A673 (cell line): Measurements from ENCODE around the gene KIFAP3. TPM values are rescaled to one million over a fixed set of nuclear protein-coding genes. Genes with fewer than 3 reads are reported as not detected.

Experiments
- BruUV-seq: library from RNA; stranded (reverse); fragments of 400-500 nt; replicated peaks from 2 replicates; lab custom pipeline; 2021; lab: Mats Ljungman, UMichigan
- CTCF ChIA-PET: fragments of 300-600 bp; sonication (Branson Sonifier 250); formaldehyde crosslinking; loops from one replicate; lab custom pipeline; 2022; ENCODE audit warnings: antibody characterized with exemption; lab: Charles Lee
- POLR2A ChIA-PET: fragments of 300-600 bp; sonication (Branson Sonifier 250); formaldehyde crosslinking; loops from one replicate; lab custom pipeline; 2022; ENCODE audit warnings: antibody characterized with exemption; ENCODE audit not compliant: low non-redundant PET; lab: Charles Lee
- DNase-seq: peaks from one replicate; pipeline ENCODE4 v3.0.0-alpha.2; 2015; ENCODE audit warnings: low spot score
- H3K27ac ChIP-seq: fragments of 200-600 bp; sonication (generic); 2 replicates; pipeline ENCODE4 v1.5.1; 2016; ENCODE audit warnings: mixed run types, low read depth, mild to moderate bottlenecking, mixed read lengths, antibody characterized with exemption, low read length; ENCODE audit not compliant: poor library complexity, severe bottlenecking
- H3K27me3 ChIP-seq: fragments of 200-600 bp; sonication (generic); replicated peaks from 2 replicates; pipeline ENCODE4 v1.6.1; 2017; ENCODE audit warnings: mixed run types, low read depth, mild to moderate bottlenecking, mixed read lengths, antibody characterized with exemption, low read length; ENCODE audit not compliant: insufficient read depth, poor library complexity
- H3K36me3 ChIP-seq: fragments of 200-600 bp; sonication (generic); 2 replicates; pipeline ENCODE4 v1.6.1; 2016; ENCODE audit warnings: mixed run types, mild to moderate bottlenecking, mixed read lengths, antibody characterized with exemption, low read length; ENCODE audit not compliant: insufficient read depth, poor library complexity, severe bottlenecking
- H3K4me1 ChIP-seq: fragments of 200-600 bp; sonication (generic); 2 replicates; pipeline ENCODE4 v1.6.1; 2017; ENCODE audit warnings: mixed run types, mild to moderate bottlenecking, mixed read lengths, antibody characterized with exemption, low read length; ENCODE audit not compliant: insufficient read depth, poor library complexity, severe bottlenecking
- H3K4me3 ChIP-seq: fragments of 200-600 bp; sonication (generic); 2 replicates; pipeline ENCODE4 v1.5.1; 2016; ENCODE audit warnings: low read depth, mixed run types, mild to moderate bottlenecking, mixed read lengths, low read length; ENCODE audit not compliant: poor library complexity, severe bottlenecking
- H3K9me3 ChIP-seq: fragments of 200-600 bp; sonication (generic); 2 replicates; pipeline ENCODE4 v1.6.1; 2016; ENCODE audit warnings: mixed run types, low read depth, mild to moderate bottlenecking, mixed read lengths, antibody characterized with exemption, low read length; ENCODE audit not compliant: poor library complexity, severe bottlenecking
- EZH2 ChIP-seq: fragments of 200-600 bp; sonication (generic); IDR thresholded peaks from 2 replicates; pipeline ENCODE4 v1.6.1; 2017; ENCODE audit warnings: borderline replicate concordance, low read depth, mild to moderate bottlenecking, mixed read lengths, antibody characterized with exemption, low read length; ENCODE audit not compliant: poor library complexity, severe bottlenecking
- intact Hi-C: fragments of 100-400 bp; cut with micrococcal nuclease; formaldehyde crosslinking; loops from one replicate; pipeline ENCODE4 v1.10.0; 2022; ENCODE audit not compliant: unreplicated experiment
- total RNA-seq: library from RNA; stranded (reverse); gene quantifications from 2 replicates; pipeline ENCODE4 v1.2.3, GENCODE V29; 2021
- TF ChIP-seq, protein P1 (sequence below): fragments of 300-800, 200-600 bp; sonication (generic); conservative IDR thresholded peaks from 2 replicates; pipeline ENCODE4 v1.5.1; 2017; ENCODE audit warnings: low read depth, mild to moderate bottlenecking, antibody characterized with exemption, low read length, moderate library complexity, mixed read lengths

KIFAP3 gene
- total RNA-seq, 1 experiment from 2014 or later: 12.7 TPM

- no peak for TF ChIP-seq EZH2
- TF ChIP-seq, protein P1, sequence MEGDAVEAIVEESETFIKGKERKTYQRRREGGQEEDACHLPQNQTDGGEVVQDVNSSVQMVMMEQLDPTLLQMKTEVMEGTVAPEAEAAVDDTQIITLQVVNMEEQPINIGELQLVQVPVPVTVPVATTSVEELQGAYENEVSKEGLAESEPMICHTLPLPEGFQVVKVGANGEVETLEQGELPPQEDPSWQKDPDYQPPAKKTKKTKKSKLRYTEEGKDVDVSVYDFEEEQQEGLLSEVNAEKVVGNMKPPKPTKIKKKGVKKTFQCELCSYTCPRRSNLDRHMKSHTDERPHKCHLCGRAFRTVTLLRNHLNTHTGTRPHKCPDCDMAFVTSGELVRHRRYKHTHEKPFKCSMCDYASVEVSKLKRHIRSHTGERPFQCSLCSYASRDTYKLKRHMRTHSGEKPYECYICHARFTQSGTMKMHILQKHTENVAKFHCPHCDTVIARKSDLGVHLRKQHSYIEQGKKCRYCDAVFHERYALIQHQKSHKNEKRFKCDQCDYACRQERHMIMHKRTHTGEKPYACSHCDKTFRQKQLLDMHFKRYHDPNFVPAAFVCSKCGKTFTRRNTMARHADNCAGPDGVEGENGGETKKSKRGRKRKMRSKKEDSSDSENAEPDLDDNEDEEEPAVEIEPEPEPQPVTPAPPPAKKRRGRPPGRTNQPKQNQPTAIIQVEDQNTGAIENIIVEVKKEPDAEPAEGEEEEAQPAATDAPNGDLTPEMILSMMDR: no peak
- ChIA-PET CTCF (no interaction called here), POLR2A (no interaction called here)
- no peak for DNase-seq
- intact Hi-C loops: no loop called here
- TSS peak; percentile 100 for BruUV-seq
- Histone ChIP-seq H3K27ac (peak overlapping the region; percentile 99), H3K27me3 (peaks cover 20% of the 10 kb centered on the region), H3K4me1 (peaks cover 23% of the 10 kb centered on the region), H3K36me3 (no peaks in the 10 kb centered on the region), H3K9me3 (no peaks in the 10 kb centered on the region), H3K4me3 (peak overlapping the region; percentile 95)
Observed at GRCh38 chr1:169894424-169895145, 179.9 kb downstream of the KIFAP3 start.

DNA sequence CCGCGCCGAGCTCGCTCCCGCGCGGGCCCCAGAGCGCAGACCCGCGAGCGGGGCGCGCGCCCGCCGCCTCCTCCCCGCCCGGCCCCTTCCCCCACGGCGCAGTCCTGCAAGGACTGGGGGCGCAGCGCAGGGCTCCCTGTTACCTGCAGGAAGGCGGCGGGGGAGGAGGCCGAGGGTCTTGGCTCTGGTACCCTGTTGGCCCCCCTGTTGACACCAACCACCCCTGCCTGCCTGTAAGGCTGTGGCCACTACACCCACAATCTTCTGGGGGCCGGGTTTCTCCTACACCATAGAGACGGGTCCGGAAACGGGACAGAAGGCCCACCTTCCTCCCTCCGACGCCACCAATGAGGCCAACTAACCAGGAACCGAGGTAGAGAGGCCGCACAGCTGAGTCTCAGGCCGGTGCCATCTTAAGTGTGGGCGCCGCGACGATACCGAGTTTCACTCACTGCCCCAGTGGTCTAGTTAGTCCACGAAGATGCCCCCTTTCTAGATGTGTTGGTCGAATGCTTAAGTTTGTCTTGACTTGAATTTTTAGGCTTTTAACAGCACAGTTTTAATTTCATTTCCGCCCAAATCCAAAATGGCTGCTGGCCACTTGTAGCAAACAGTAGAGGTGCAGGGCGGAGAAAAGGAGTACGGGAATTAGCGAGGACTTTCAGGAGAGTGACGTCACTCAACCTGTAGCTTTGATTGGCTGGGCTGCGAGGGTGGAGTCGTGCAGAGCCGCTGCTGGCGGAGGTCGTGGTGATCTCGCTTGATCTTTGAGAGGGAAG lies 180.7 kb downstream of the KIFAP3 start, which contains the start of gene SCYL3:
Gene SCYL3, minus strand, starts transcription at position 252 of the 779 bp plus-strand sequence. CDS start 5,056 bp downstream, outside the sequence.
- H3K9me3 ChIP-seq: no peaks in the 10 kb centered on the region
- H3K4me3 ChIP-seq: peak within 1 kb of the TSS; percentile 95
- peak within 1 kb of the TSS; percentile 99 for H3K27ac ChIP-seq
- no peak for TF ChIP-seq EZH2
- TF ChIP-seq, protein P1: no peak
- intact Hi-C loops: no loop called here
- H3K4me1 ChIP-seq: peaks cover 23% of the 10 kb centered on the region
- no peaks in the 10 kb centered on the region for H3K36me3 ChIP-seq
- H3K27me3 ChIP-seq: peaks cover 17% of the 10 kb centered on the region
- ChIA-PET POLR2A (interaction anchor here (0.6 kb wide), 1 partner anchor 662 kb away, joined by 6 read pairs; no protein-coding TSS in a partner anchor), CTCF (interaction anchor here (0.6 kb wide), 1 partner anchor 27 kb away, joined by 4 read pairs; no protein-coding TSS in a partner anchor)
- BruUV-seq: no TSS peak
- peak; percentile 98 for DNase-seq

GRCh38 chr1:169892927-169893644 lies 181.4 kb downstream of the KIFAP3 start:
- no peak for TF ChIP-seq EZH2
- TF ChIP-seq, protein P1: no peak
- Histone ChIP-seq H3K4me3 (peak overlapping the region; percentile 95), H3K9me3 (no peaks in the 10 kb centered on the region), H3K4me1 (peaks cover 23% of the 10 kb centered on the region), H3K27me3 (peaks cover 10% of the 10 kb centered on the region), H3K27ac (peak overlapping the region; percentile 99), H3K36me3 (no peaks in the 10 kb centered on the region)
- intact Hi-C loops: no loop called here
- peak; percentile 31 for DNase-seq
- CTCF ChIA-PET: interaction anchor here (0.6 kb wide), 1 partner anchor 28 kb away, joined by 4 read pairs; no protein-coding TSS in a partner anchor
- POLR2A ChIA-PET: interaction anchor here (0.6 kb wide), 1 partner anchor 663 kb away, joined by 6 read pairs; no protein-coding TSS in a partner anchor
- no TSS peak for BruUV-seq
